HEK293 (cell line): ENCODE measurements around the gene C11orf98.

Experiments used
- CTCF ChIA-PET: fragments of 350-600 bp; formaldehyde crosslinking; extraction: SDS; loops from one replicate; lab custom pipeline; 2021; ENCODE audit warnings: antibody characterized with exemption; lab: Yijun Ruan, JAX
- POLR2A ChIA-PET: fragments of 300-600 bp; formaldehyde crosslinking; extraction: SDS; loops from one replicate; lab custom pipeline; 2020; ENCODE audit warnings: antibody characterized with exemption, inconsistent platforms; lab: Yijun Ruan, JAX
- H3K27ac ChIP-seq: fragments of 200-500 bp; sonication (Bioruptor generic); 2 replicates; pipeline ENCODE4 v1.5.1; 2014; ENCODE audit warnings: low read depth, low read length, control low read depth, inconsistent platforms; ENCODE audit errors: extremely low read depth
- H3K36me3 ChIP-seq, 2 experiments: fragments of 200-500 bp in 1 of 2; sonication (Bioruptor generic) in 1 of 2; 1 replicate in 1 of 2; 2 replicates in 1 of 2; pipeline ENCODE4 v1.5.1; 2014 to 2017; ENCODE audit warnings: inconsistent platforms in 2 of 2, low read length in 2 of 2; ENCODE audit not compliant: control insufficient read depth in 2 of 2, insufficient read depth in 1 of 2
- H3K4me1 ChIP-seq: fragments of 200-500 bp; sonication (Bioruptor generic); 2 replicates; pipeline ENCODE4 v1.5.1; 2014; ENCODE audit warnings: mild to moderate bottlenecking, low read length, inconsistent platforms; ENCODE audit not compliant: control insufficient read depth, insufficient read depth
- H3K4me3 ChIP-seq: 2 replicates; pipeline ENCODE4 v1.5.1; 2011; ENCODE audit warnings: low read depth, mild to moderate bottlenecking, control low read depth, low read length, moderate library complexity
- H3K9me3 ChIP-seq: fragments of 200-500 bp; sonication (Bioruptor generic); 2 replicates; pipeline ENCODE4 v1.5.1; 2014; ENCODE audit warnings: low read depth, low read length, inconsistent platforms; ENCODE audit not compliant: control insufficient read depth, insufficient read depth
- PATZ1 ChIP-seq: fragments of 450-650 bp; formaldehyde crosslinking; IDR thresholded peaks from 2 replicates; pipeline ENCODE4 v1.5.1; 2016; ENCODE audit warnings: missing biosample characterization, missing genetic modification characterization
- SETDB1 ChIP-seq: IDR thresholded peaks from one replicate; pipeline ENCODE4 v1.6.1; 2017; ENCODE audit warnings: mild to moderate bottlenecking, low read length, moderate library complexity, mixed read lengths; ENCODE audit not compliant: insufficient read length
- TCF7L2 ChIP-seq: IDR thresholded peaks from 2 replicates; pipeline ENCODE4 v1.6.1; 2011; ENCODE audit warnings: low read depth, mild to moderate bottlenecking, inconsistent platforms, low read length, moderate library complexity, borderline replicate concordance
- YY2 ChIP-seq: fragments of 450-650 bp; formaldehyde crosslinking; IDR thresholded peaks from 2 replicates; pipeline ENCODE4 v1.5.1; 2016; ENCODE audit warnings: missing biosample characterization, missing genetic modification characterization
- ZBTB21 ChIP-seq: fragments of 450-650 bp; formaldehyde crosslinking; IDR thresholded peaks from 2 replicates; pipeline ENCODE4 v1.5.1; 2017; ENCODE audit warnings: missing biosample characterization, missing genetic modification characterization
- ZFHX2 ChIP-seq: fragments of 450-650 bp; formaldehyde crosslinking; conservative IDR thresholded peaks from 2 replicates; pipeline ENCODE4 v1.5.1; 2016; ENCODE audit warnings: missing biosample characterization, missing genetic modification characterization
- ZNF10 ChIP-seq: fragments of 450-650 bp; formaldehyde crosslinking; IDR thresholded peaks from 2 replicates; pipeline ENCODE4 v1.5.1; 2017; ENCODE audit warnings: missing biosample characterization, missing genetic modification characterization
- ZNF155 ChIP-seq: fragments of 450-650 bp; formaldehyde crosslinking; IDR thresholded peaks from 2 replicates; pipeline ENCODE4 v1.5.1; 2016; ENCODE audit warnings: missing biosample characterization, missing genetic modification characterization
- ZNF175 ChIP-seq: fragments of 450-650 bp; formaldehyde crosslinking; IDR thresholded peaks from 2 replicates; pipeline ENCODE4 v1.5.1; 2016; ENCODE audit warnings: missing biosample characterization, missing genetic modification characterization
- ZNF2 ChIP-seq: fragments of 450-650 bp; formaldehyde crosslinking; IDR thresholded peaks from 2 replicates; pipeline ENCODE4 v1.5.1; 2016; ENCODE audit warnings: missing biosample characterization, missing genetic modification characterization
- ZNF335 ChIP-seq: fragments of 450-650 bp; formaldehyde crosslinking; conservative IDR thresholded peaks from 2 replicates; pipeline ENCODE4 v1.5.1; 2016; ENCODE audit warnings: missing biosample characterization, missing genetic modification characterization
- ZNF341 ChIP-seq: fragments of 450-650 bp; formaldehyde crosslinking; IDR thresholded peaks from 2 replicates; pipeline ENCODE4; 2016; ENCODE audit warnings: low read depth, missing biosample characterization, missing genetic modification characterization
- ZNF629 ChIP-seq: fragments of 450-650 bp; formaldehyde crosslinking; IDR thresholded peaks from 2 replicates; pipeline ENCODE4 v1.5.1; 2017; ENCODE audit warnings: missing biosample characterization, missing genetic modification characterization
- ZNF707 ChIP-seq: fragments of 450-650 bp; formaldehyde crosslinking; IDR thresholded peaks from 2 replicates; pipeline ENCODE4 v1.5.1; 2016; ENCODE audit warnings: missing biosample characterization, missing genetic modification characterization
- ZNF792 ChIP-seq: fragments of 450-650 bp; formaldehyde crosslinking; IDR thresholded peaks from 2 replicates; pipeline ENCODE4 v1.5.1; 2016; ENCODE audit warnings: missing biosample characterization, missing genetic modification characterization
- ZSCAN23 ChIP-seq: fragments of 450-650 bp; formaldehyde crosslinking; IDR thresholded peaks from 2 replicates; pipeline ENCODE4 v1.5.1; 2016; ENCODE audit warnings: missing biosample characterization, missing genetic modification characterization
- TF ChIP-seq, protein P1 (sequence below): fragments of 450-650 bp; formaldehyde crosslinking; IDR thresholded peaks from 2 replicates; pipeline ENCODE4 v1.5.1; 2016; ENCODE audit warnings: missing biosample characterization, missing genetic modification characterization
- TF ChIP-seq, protein P2 (sequence below): fragments of 450-650 bp; formaldehyde crosslinking; IDR thresholded peaks from 2 replicates; pipeline ENCODE4 v1.5.1; 2016; ENCODE audit warnings: missing biosample characterization, missing genetic modification characterization
- TF ChIP-seq, protein P3 (sequence below): fragments of 450-650 bp; IDR thresholded peaks from 2 replicates; pipeline ENCODE4 v1.5.1; 2018; ENCODE audit warnings: missing biosample characterization, mild to moderate bottlenecking, missing genetic modification characterization
- TF ChIP-seq, protein P4 (sequence below): fragments of 450-650 bp; formaldehyde crosslinking; IDR thresholded peaks from 2 replicates; pipeline ENCODE4 v1.5.1; 2016; ENCODE audit warnings: missing biosample characterization, missing genetic modification characterization, borderline replicate concordance

The C11orf98 gene

GRCh38 chr11:62712276-62712812 is 47.3 kb upstream of the C11orf98 start:
- Histone ChIP-seq H3K27ac (no peak overlapping the region), H3K9me3 (no peaks in the 10 kb centered on the region), H3K4me1 (no peaks in the 10 kb centered on the region), H3K36me3 (peaks cover 10 to 97% of the 10 kb centered on the region in 2 experiments), H3K4me3 (no peak overlapping the region)
- ChIA-PET CTCF (interaction anchor here (0.7 kb wide), 1 partner anchor 11 kb away, joined by 3 read pairs; no protein-coding TSS in a partner anchor), POLR2A (no interaction called here)
- TF ChIP-seq ZNF629 (tag by site-specific recombination) (no peak), YY2 (tag by site-specific recombination) (no peak), ZNF10 (tag by site-specific recombination) (no peak), ZBTB21 (tag by site-specific recombination) (no peak), ZFHX2 (tag by site-specific recombination) (no peak), PATZ1 (tag by site-specific recombination) (no peak), ZNF792 (tag by site-specific recombination) (no peak), ZNF175 (tag by site-specific recombination) (no peak), ZNF341 (tag by site-specific recombination) (no peak), SETDB1 (no peak), ZNF155 (tag by site-specific recombination) (no peak), ZSCAN23 (no peak), ZNF2 (tag by site-specific recombination) (no peak), TCF7L2 (no peak), ZNF335 (no peak), ZNF707 (tag by site-specific recombination) (no peak)
- TF ChIP-seq, protein P1, sequence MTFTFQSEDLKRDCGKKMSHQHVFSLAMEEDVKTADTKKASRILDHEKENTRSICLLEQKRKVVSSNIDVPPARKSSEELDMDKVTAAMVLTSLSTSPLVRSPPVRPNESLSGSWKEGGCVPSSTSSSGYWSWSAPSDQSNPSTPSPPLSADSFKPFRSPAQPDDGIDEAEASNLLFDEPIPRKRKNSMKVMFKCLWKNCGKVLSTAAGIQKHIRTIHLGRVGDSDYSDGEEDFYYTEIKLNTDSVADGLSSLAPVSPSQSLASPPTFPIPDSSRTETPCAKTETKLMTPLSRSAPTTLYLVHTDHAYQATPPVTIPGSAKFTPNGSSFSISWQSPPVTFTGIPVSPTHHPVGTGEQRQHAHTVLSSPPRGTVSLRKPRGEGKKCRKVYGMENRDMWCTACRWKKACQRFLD (tag by site-specific recombination), result no peak
- TF ChIP-seq, protein P2, sequence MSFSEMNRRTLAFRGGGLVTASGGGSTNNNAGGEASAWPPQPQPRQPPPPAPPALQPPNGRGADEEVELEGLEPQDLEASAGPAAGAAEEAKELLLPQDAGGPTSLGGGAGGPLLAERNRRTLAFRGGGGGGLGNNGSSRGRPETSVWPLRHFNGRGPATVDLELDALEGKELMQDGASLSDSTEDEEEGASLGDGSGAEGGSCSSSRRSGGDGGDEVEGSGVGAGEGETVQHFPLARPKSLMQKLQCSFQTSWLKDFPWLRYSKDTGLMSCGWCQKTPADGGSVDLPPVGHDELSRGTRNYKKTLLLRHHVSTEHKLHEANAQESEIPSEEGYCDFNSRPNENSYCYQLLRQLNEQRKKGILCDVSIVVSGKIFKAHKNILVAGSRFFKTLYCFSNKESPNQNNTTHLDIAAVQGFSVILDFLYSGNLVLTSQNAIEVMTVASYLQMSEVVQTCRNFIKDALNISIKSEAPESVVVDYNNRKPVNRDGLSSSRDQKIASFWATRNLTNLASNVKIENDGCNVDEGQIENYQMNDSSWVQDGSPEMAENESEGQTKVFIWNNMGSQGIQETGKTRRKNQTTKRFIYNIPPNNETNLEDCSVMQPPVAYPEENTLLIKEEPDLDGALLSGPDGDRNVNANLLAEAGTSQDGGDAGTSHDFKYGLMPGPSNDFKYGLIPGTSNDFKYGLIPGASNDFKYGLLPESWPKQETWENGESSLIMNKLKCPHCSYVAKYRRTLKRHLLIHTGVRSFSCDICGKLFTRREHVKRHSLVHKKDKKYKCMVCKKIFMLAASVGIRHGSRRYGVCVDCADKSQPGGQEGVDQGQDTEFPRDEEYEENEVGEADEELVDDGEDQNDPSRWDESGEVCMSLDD (tag by site-specific recombination), result no peak
- TF ChIP-seq, protein P3, sequence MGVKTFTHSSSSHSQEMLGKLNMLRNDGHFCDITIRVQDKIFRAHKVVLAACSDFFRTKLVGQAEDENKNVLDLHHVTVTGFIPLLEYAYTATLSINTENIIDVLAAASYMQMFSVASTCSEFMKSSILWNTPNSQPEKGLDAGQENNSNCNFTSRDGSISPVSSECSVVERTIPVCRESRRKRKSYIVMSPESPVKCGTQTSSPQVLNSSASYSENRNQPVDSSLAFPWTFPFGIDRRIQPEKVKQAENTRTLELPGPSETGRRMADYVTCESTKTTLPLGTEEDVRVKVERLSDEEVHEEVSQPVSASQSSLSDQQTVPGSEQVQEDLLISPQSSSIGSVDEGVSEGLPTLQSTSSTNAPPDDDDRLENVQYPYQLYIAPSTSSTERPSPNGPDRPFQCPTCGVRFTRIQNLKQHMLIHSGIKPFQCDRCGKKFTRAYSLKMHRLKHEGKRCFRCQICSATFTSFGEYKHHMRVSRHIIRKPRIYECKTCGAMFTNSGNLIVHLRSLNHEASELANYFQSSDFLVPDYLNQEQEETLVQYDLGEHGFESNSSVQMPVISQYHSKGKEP (tag by site-specific recombination), result no peak
- TF ChIP-seq, protein P4, sequence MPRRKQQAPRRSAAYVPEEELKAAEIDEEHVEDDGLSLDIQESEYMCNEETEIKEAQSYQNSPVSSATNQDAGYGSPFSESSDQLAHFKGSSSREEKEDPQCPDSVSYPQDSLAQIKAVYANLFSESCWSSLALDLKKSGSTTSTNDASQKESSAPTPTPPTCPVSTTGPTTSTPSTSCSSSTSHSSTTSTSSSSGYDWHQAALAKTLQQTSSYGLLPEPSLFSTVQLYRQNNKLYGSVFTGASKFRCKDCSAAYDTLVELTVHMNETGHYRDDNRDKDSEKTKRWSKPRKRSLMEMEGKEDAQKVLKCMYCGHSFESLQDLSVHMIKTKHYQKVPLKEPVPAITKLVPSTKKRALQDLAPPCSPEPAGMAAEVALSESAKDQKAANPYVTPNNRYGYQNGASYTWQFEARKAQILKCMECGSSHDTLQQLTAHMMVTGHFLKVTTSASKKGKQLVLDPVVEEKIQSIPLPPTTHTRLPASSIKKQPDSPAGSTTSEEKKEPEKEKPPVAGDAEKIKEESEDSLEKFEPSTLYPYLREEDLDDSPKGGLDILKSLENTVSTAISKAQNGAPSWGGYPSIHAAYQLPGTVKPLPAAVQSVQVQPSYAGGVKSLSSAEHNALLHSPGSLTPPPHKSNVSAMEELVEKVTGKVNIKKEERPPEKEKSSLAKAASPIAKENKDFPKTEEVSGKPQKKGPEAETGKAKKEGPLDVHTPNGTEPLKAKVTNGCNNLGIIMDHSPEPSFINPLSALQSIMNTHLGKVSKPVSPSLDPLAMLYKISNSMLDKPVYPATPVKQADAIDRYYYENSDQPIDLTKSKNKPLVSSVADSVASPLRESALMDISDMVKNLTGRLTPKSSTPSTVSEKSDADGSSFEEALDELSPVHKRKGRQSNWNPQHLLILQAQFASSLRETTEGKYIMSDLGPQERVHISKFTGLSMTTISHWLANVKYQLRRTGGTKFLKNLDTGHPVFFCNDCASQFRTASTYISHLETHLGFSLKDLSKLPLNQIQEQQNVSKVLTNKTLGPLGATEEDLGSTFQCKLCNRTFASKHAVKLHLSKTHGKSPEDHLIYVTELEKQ (tag by site-specific recombination), result no peak
